Measurements from ENCODE around the gene ENPP4. TPM values are rescaled to one million over a fixed set of nuclear protein-coding genes. Genes with fewer than 3 reads are reported as not detected.
"Not testable (repeated sequence)": the region's sequence is repeated elsewhere in the genome, so short reads cannot be mapped to it uniquely, and the experiment has no call there.

Gene ENPP4
- 10 to 100 TPM; 24.5 to 36.0 TPM for total RNA-seq

GRCh38 chr6:46129629-46130511 is at the start of gene ENPP4:
Gene ENPP4 (plus strand): TSS chr6:46129989. CDS start chr6:46139584, 9,595 bp downstream.
- peak; percentile 89 for DNase-seq (ENCODE audit: low spot score)
- peak within 1 kb of the TSS; percentile 77 to 82 for H3K4me3 ChIP-seq
- peak within 1 kb of the TSS; percentile 91 to 93 for H3K27ac ChIP-seq
- peaks cover 0 to 29% of the 10 kb centered on the region in 2 donors for H3K4me1 ChIP-seq
- no peaks in the 10 kb centered on the region for H3K36me3 ChIP-seq
- no peaks in the 10 kb centered on the region for H3K27me3 ChIP-seq
- TF ChIP-seq CTCF (IDR thresholded peaks at IDR 0.05): peak in 1 of 2 donors; percentile 39
- no peaks in the 10 kb centered on the region for H3K9me3 ChIP-seq

- Histone ChIP-seq H3K4me1 (no peaks in the 10 kb centered on the region), H3K27me3 (no peaks in the 10 kb centered on the region), H3K4me3 (no peak overlapping the region), H3K9me3 (no peaks in the 10 kb centered on the region), H3K36me3 (no peaks in the 10 kb centered on the region), H3K27ac (no peak overlapping the region)
- no peak for DNase-seq (ENCODE audit: low spot score)
- no peak for TF ChIP-seq CTCF (IDR thresholded peaks at IDR 0.05)
These were observed 49.7 kb upstream of the ENPP4 start for GRCh38 chr6:46080111-46080510.

GRCh38 chr6:46085688-46086087 is 44.1 kb upstream of the ENPP4 start:
- not testable (repeated sequence) for H3K36me3 ChIP-seq; H3K4me1 ChIP-seq; H3K4me3 ChIP-seq; DNase-seq (ENCODE audit: low spot score); H3K9me3 ChIP-seq; H3K27me3 ChIP-seq; H3K27ac ChIP-seq

- Histone ChIP-seq H3K36me3 (no peaks in the 10 kb centered on the region), H3K9me3 (peaks cover 0 to 6% of the 10 kb centered on the region in 2 donors), H3K27ac (no peak overlapping the region), H3K27me3 (no peaks in the 10 kb centered on the region), H3K4me1 (no peaks in the 10 kb centered on the region), H3K4me3 (no peak overlapping the region)
- TF ChIP-seq CTCF (IDR thresholded peaks at IDR 0.05): peak; percentile 64 to 83
- peak; percentile 79 for DNase-seq (ENCODE audit: low spot score)
These were observed 39.4 kb upstream of the ENPP4 start for GRCh38 chr6:46090115-46091079.

DNA sequence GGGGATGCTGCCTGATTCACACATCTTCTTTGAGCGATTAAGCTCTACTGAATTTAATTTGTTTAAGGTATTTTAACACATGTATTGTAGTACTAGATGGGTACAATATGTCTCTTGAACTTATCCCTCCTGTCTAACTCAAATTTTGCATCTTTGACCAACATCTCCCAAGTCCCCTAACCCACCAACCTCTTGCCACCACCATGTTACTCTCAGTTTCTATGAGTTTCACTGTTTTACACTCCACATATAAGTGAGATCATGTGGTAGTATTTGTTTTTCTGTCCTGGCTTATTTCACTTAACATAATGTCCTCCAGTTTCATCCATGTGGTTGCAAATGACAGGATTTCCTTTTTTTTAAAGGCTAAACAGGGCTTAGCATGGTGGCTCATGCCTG is 38.7 kb upstream of the ENPP4 start:
- Histone ChIP-seq H3K4me3 (no peak overlapping the region), H3K9me3 (peaks cover 0 to 6% of the 10 kb centered on the region in 2 donors)
- no peak for TF ChIP-seq CTCF (IDR thresholded peaks at IDR 0.05)

DNA sequence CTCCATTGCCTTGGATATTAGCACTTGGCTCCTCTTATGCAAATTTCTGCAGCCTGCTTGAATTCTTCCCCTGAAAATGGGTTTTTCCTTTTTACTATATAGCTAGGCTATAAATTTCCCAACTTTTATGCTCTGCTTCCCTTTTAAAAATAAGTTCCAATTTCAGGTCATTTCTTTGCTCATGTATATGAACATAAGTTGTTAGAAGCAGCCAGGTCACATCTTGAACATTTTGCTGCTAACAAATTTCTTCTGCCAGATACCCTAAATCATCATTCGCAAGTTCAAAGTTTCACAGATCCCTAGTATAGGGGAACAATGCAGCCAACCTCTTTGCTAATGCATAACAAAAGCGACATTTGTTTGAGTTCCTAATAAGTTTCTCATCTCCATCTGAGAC is 34.5 kb upstream of the ENPP4 start:
- H3K36me3 ChIP-seq: no peaks in the 10 kb centered on the region
- no peak overlapping the region for H3K27ac ChIP-seq
- no peak for TF ChIP-seq CTCF (IDR thresholded peaks at IDR 0.05)
- no peaks in the 10 kb centered on the region for H3K27me3 ChIP-seq
- peaks cover 0 to 6% of the 10 kb centered on the region in 2 donors for H3K9me3 ChIP-seq
- peaks cover 0 to 4% of the 10 kb centered on the region in 2 donors for H3K4me1 ChIP-seq
- H3K4me3 ChIP-seq: no peak overlapping the region
- no peak for DNase-seq (ENCODE audit: low spot score)

More for the DNA sequence above, 38.7 kb upstream of the ENPP4 start:
- Histone ChIP-seq H3K36me3 (no peaks in the 10 kb centered on the region), H3K27ac (no peak overlapping the region), H3K4me1 (no peaks in the 10 kb centered on the region), H3K27me3 (no peaks in the 10 kb centered on the region)
- no peak for DNase-seq (ENCODE audit: low spot score)

Data from right atrium auricular region (tissue), 2 donors.